ENCODE results near the gene DEDD. TPM values are rescaled to one million over a fixed set of nuclear protein-coding genes. Genes with fewer than 3 reads are reported as not detected.
A peak's percentile ranks its signal among the peaks of the same experiment; 100 is the strongest.

DEDD gene
- total RNA-seq, 3 donors from 2014 or later (not counting 1 experiment from before 2014, with no cell fraction given), result 40.6 to 44.0 (median 43.0) TPM

DNA sequence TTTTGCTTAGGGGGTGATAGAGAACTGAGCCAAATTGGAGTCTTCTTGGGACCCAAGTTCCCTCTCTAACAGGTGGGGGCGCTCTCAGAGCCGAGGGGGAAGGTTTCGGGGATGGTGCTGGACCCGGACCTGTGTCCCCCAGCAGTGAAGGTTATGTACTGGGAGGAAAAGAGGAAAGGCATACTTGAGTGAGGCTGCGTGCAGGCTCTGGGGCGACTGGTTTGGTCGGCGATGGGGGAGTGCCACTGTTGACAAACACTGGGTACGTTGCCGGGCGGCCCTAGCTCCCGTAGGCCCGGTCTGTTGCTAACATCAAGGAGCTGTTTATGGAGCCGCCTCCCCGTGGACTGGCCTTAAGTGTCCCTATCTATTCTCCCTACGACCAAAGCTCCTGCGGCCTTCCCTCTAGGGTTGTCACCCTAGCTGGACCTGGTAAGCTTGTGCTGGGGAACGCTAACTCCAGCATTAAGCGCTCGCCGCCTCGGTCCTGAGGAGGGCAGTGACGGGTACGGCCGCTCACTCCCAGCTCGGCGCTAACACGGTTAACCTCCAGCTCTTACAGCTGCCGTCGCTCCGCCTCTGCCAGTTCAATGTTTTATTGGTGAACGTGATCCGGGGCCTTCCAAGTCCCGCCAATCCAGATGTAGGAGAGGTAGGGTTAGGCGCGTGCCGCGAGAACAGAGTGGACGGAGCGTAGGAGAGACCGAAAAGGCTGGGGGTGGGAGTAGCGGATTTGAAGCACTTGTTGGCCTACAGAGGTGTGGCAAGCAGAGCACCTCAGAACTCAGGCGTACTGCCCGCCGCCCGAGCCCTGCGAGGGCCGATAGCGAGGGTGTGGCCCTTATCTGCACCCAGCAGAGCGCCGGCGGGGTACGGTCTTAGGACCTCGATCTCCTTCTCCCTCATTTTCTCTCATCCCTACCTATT, 33.5 kb upstream of the DEDD start, which contains the start of gene PPOX:
TSS of gene PPOX (plus strand) at position 685 of the 927 bp plus-strand sequence. CDS start 422 bp downstream, outside the sequence.
- ATAC-seq, result peak; percentile 88 to 97 (median 91)
- peaks cover 26% of the 10 kb centered on the region for H3K36me3 ChIP-seq (ENCODE audit: control insufficient read depth, insufficient read depth, low read length)
- peak within 1 kb of the TSS; percentile 97 to 98 for H3K27ac Mint-ChIP-seq
- WGBS (ENCODE audit: insufficient coverage), result under 1% methylated on average over 53 of the region's 54 CpGs
- H3K4me1 Mint-ChIP-seq, result peaks cover 25 to 51% of the 10 kb centered on the region in 2 donors
- H3K9me3 Mint-ChIP-seq, result no peaks in the 10 kb centered on the region
- H3K36me3 Mint-ChIP-seq, result peaks cover 4% of the 10 kb centered on the region
- peak within 1 kb of the TSS; percentile 89 for H3K27ac ChIP-seq (ENCODE audit: low read length)
- H3K4me3 ChIP-seq (ENCODE audit: low read length), result peak within 1 kb of the TSS; percentile 69
- DNase-seq, result peak; percentile 89 to 97
- peaks cover 26% of the 10 kb centered on the region for H3K4me1 ChIP-seq (ENCODE audit: control insufficient read depth, insufficient read depth, low read length)
- H3K4me3 Mint-ChIP-seq, result peak within 1 kb of the TSS; percentile 93
- intact Hi-C loops (cut with micrococcal nuclease), result loop anchor here (1.0 to 5.0 kb wide), 5 partner anchors 11 to 36 kb away; partner anchors contain the start of genes B4GALT3, DEDD, NDUFS2 and UFC1
- H3K27me3 ChIP-seq (ENCODE audit: control insufficient read depth, insufficient read depth, low read length), result no peaks in the 10 kb centered on the region
- TF ChIP-seq, protein P1, sequence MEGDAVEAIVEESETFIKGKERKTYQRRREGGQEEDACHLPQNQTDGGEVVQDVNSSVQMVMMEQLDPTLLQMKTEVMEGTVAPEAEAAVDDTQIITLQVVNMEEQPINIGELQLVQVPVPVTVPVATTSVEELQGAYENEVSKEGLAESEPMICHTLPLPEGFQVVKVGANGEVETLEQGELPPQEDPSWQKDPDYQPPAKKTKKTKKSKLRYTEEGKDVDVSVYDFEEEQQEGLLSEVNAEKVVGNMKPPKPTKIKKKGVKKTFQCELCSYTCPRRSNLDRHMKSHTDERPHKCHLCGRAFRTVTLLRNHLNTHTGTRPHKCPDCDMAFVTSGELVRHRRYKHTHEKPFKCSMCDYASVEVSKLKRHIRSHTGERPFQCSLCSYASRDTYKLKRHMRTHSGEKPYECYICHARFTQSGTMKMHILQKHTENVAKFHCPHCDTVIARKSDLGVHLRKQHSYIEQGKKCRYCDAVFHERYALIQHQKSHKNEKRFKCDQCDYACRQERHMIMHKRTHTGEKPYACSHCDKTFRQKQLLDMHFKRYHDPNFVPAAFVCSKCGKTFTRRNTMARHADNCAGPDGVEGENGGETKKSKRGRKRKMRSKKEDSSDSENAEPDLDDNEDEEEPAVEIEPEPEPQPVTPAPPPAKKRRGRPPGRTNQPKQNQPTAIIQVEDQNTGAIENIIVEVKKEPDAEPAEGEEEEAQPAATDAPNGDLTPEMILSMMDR (IDR thresholded peaks at IDR 0.05), result peak; percentile 44
- no peaks in the 10 kb centered on the region for H3K27me3 Mint-ChIP-seq (ENCODE audit: low read depth in 2 of 2)
- H3K9me3 ChIP-seq (ENCODE audit: control insufficient read depth, insufficient read depth, low read length), result no peaks in the 10 kb centered on the region

DNA sequence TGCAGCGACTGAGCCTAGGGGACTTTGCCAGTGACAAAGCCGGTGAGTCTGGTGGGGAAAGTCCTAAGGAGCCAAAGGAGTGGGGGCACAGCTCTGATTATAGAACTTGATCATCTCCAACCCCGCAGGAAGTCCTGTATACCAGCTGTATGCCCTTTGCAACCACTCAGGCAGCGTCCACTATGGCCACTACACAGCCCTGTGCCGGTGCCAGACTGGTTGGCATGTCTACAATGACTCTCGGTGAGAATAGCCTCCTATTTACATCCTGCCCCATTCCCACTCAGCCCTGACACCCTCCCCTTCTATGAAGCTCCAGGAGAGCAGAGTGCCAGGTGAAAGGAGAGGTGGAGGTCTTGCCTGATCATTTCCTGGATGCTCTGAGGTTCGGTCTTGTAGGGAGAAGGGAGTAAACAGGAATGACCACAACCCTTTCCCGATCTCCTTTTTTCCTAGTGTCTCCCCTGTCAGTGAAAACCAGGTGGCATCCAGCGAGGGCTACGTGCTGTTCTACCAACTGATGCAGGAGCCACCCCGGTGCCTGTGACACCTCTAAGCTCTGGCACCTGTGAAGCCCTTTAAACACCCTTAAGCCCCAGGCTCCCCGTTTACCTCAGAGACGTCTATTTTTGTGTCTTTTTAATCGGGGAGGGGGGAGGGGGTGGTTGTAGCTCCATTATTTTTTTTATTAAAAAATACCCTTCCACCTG, 32.6 kb upstream of the DEDD start:
- ATAC-seq (no peak), DNase-seq (no peak)
- no peaks in the 10 kb centered on the region for H3K27me3 ChIP-seq (ENCODE audit: control insufficient read depth, insufficient read depth, low read length)
- H3K36me3 ChIP-seq (ENCODE audit: control insufficient read depth, insufficient read depth, low read length), result peaks cover 17% of the 10 kb centered on the region
- peak overlapping the region; percentile 89 for H3K27ac ChIP-seq (ENCODE audit: low read length)
- peak overlapping the region; percentile 69 for H3K4me3 ChIP-seq (ENCODE audit: low read length)
- Mint-ChIP-seq H3K27me3 (ENCODE audit: low read depth in 2 of 2) (no peaks in the 10 kb centered on the region), H3K36me3 (no peaks in the 10 kb centered on the region), H3K4me1 (peaks cover 33 to 58% of the 10 kb centered on the region in 2 donors), H3K4me3 (peak overlapping the region; percentile 72), H3K9me3 (no peaks in the 10 kb centered on the region), H3K27ac (peak overlapping the region; percentile 97 to 98)
- H3K9me3 ChIP-seq (ENCODE audit: control insufficient read depth, insufficient read depth, low read length), result no peaks in the 10 kb centered on the region
- intact Hi-C loops (cut with micrococcal nuclease), result loop anchor here (5.0 kb wide), 1 partner anchor 37 kb away; the partner anchor contains the start of gene NDUFS2
- H3K4me1 ChIP-seq (ENCODE audit: control insufficient read depth, insufficient read depth, low read length), result peaks cover 34% of the 10 kb centered on the region
- WGBS (ENCODE audit: insufficient coverage), result 93% methylated on average over 11 of the region's 14 CpGs
- TF ChIP-seq, protein P1 (IDR thresholded peaks at IDR 0.05), result no peak

DNA sequence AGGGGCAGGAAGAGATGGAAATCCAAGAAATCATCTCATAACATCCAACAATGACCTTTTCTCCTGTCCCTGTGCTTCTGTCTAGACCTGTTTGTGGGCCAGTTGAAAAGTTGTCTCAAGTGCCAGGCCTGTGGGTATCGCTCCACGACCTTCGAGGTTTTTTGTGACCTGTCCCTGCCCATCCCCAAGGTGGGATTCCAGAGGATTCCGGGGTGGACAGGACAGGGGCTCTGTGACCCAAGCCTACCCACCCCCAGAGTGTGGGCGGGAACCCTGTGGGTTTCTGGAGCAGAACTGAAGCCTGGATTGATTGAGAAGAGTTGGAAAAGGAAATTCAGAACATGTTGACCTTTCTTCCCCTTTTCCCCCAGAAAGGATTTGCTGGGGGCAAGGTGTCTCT, 31.3 kb upstream of the DEDD start:
- intact Hi-C loops (cut with micrococcal nuclease), result no loop called here
- H3K36me3 Mint-ChIP-seq, result no peaks in the 10 kb centered on the region
- peaks cover 46 to 71% of the 10 kb centered on the region in 2 donors for H3K4me1 Mint-ChIP-seq

More for the DNA sequence above, 31.3 kb upstream of the DEDD start:
- Mint-ChIP-seq H3K9me3 (no peaks in the 10 kb centered on the region), H3K27me3 (ENCODE audit: low read depth in 2 of 2) (no peaks in the 10 kb centered on the region), H3K4me3 (peak overlapping the region; percentile 10), H3K27ac (peak overlapping the region; percentile 97 to 98)
- Histone ChIP-seq H3K9me3 (ENCODE audit: control insufficient read depth, insufficient read depth, low read length) (no peaks in the 10 kb centered on the region), H3K27me3 (ENCODE audit: control insufficient read depth, insufficient read depth, low read length) (no peaks in the 10 kb centered on the region), H3K4me1 (ENCODE audit: control insufficient read depth, insufficient read depth, low read length) (peaks cover 44% of the 10 kb centered on the region), H3K36me3 (ENCODE audit: control insufficient read depth, insufficient read depth, low read length) (peaks cover 10% of the 10 kb centered on the region), H3K4me3 (ENCODE audit: low read length) (no peak overlapping the region), H3K27ac (ENCODE audit: low read length) (no peak overlapping the region)
- ATAC-seq (no peak), DNase-seq (no peak)
- TF ChIP-seq, protein P1 (IDR thresholded peaks at IDR 0.05), result no peak
- 94% methylated on average over 4 of the region's 5 CpGs for WGBS (ENCODE audit: insufficient coverage)

All from natural killer cell (primary cell).